GM23248 (cell line): ENCODE measurements around the gene TEX36. TPM values are rescaled to one million over a fixed set of nuclear protein-coding genes. Genes with fewer than 3 reads are reported as not detected.

ENCODE experiments used
- DNase-seq: peaks from one replicate; pipeline ENCODE4 v3.0.0-alpha.2; 2015
- H2AFZ ChIP-seq: fragments of 200-600 bp; sonication (generic); 2 replicates; pipeline ENCODE4 v1.6.1; 2016; ENCODE audit warnings: antibody characterized with exemption
- H3F3A ChIP-seq: fragments of 200-600 bp; sonication (generic); 2 replicates; pipeline ENCODE4 v1.6.1; 2016; ENCODE audit warnings: mild to moderate bottlenecking, antibody characterized with exemption, mixed run types; ENCODE audit not compliant: insufficient read depth
- H3K27ac ChIP-seq: fragments of 200-600 bp; sonication (generic); 2 replicates; pipeline ENCODE4 v1.5.1; 2016; ENCODE audit warnings: mild to moderate bottlenecking
- H3K27me3 ChIP-seq: fragments of 200-600 bp; sonication (generic); replicated peaks from 2 replicates; pipeline ENCODE4 v1.6.1; 2016; ENCODE audit warnings: mild to moderate bottlenecking; ENCODE audit not compliant: insufficient read depth
- H3K36me3 ChIP-seq: fragments of 200-600 bp; sonication (generic); 2 replicates; pipeline ENCODE4 v1.6.1; 2016; ENCODE audit warnings: low read depth, mild to moderate bottlenecking
- H3K4me1 ChIP-seq: fragments of 200-600 bp; sonication (generic); 2 replicates; pipeline ENCODE4 v1.6.1; 2016; ENCODE audit warnings: mild to moderate bottlenecking; ENCODE audit not compliant: insufficient read depth
- H3K4me2 ChIP-seq: fragments of 200-600 bp; sonication (generic); one replicate; pipeline ENCODE4 v1.6.1; 2016; ENCODE audit warnings: mild to moderate bottlenecking; ENCODE audit not compliant: unreplicated experiment
- H3K4me3 ChIP-seq: fragments of 200-600 bp; sonication (generic); 2 replicates; pipeline ENCODE4 v1.5.1; 2016; ENCODE audit warnings: mild to moderate bottlenecking
- H3K79me2 ChIP-seq: fragments of 200-600 bp; sonication (generic); 2 replicates; pipeline ENCODE4 v1.6.1; 2016; ENCODE audit warnings: mild to moderate bottlenecking; ENCODE audit not compliant: insufficient read depth
- H3K9ac ChIP-seq: fragments of 200-600 bp; sonication (generic); 2 replicates; pipeline ENCODE4 v1.6.1; 2016; ENCODE audit warnings: mild to moderate bottlenecking
- H3K9me2 ChIP-seq: fragments of 200-600 bp; sonication (generic); 2 replicates; pipeline ENCODE4 v1.6.1; 2016; ENCODE audit warnings: mixed run types, mild to moderate bottlenecking, moderate library complexity; ENCODE audit not compliant: insufficient read depth
- H3K9me3 ChIP-seq: fragments of 200-600 bp; sonication (generic); one replicate; pipeline ENCODE4 v1.6.1; 2017; ENCODE audit warnings: low read depth
- H4K20me1 ChIP-seq: fragments of 200-600 bp; sonication (generic); 2 replicates; pipeline ENCODE4 v1.6.0; 2016; ENCODE audit not compliant: insufficient read depth
- EZH2 ChIP-seq: fragments of 200-600 bp; sonication (generic); IDR thresholded peaks from 2 replicates; pipeline ENCODE4 v1.6.1; 2018; ENCODE audit warnings: antibody characterized with exemption, mild to moderate bottlenecking; ENCODE audit not compliant: insufficient read depth, poor library complexity, severe bottlenecking
- EZH2phosphoT487 ChIP-seq: fragments of 200-600 bp; sonication (generic); IDR thresholded peaks from 2 replicates; pipeline ENCODE4 v1.6.1; 2018; ENCODE audit warnings: antibody characterized with exemption, moderate library complexity, mild to moderate bottlenecking, low read depth; ENCODE audit not compliant: insufficient read depth
- WGBS, 2 experiments: methylation state at CpG; one replicate each; pipeline ENCODE4 v1.1.6; 2015 to 2017; ENCODE audit warnings: low lambda C conversion rate in 2 of 2, low coverage in 1 of 2; ENCODE audit errors: missing lambda C conversion rate in 2 of 2; 5-methylcytosine and 5-hydroxymethylcytosine counted together
- in situ Hi-C: fragments of 300-500 bp; cut with MboI; formaldehyde crosslinking; loops from 2 replicates; pipeline ENCODE4 v1.15.0; 2020
- polyA plus RNA-seq: library from polyadenylated mRNA; unstranded; fragments of >200 nt; fragmentation: Nextera tagmentation; extraction: Ambion mirVana; gene quantifications from 2 replicates; pipeline ENCODE4 v1.2.1, GENCODE V29; 2016
- total RNA-seq: library from RNA; depleted of rRNA; stranded (reverse); fragments of >200 nt; shearing (Covaris generic); gene quantifications from 2 replicates; pipeline ENCODE4 v1.2.3, GENCODE V29; 2014

TEX36 gene
- total and polyA plus RNA-seq, 2 experiments from 2014 or later = 0.34 to 0.76 TPM

DNA sequence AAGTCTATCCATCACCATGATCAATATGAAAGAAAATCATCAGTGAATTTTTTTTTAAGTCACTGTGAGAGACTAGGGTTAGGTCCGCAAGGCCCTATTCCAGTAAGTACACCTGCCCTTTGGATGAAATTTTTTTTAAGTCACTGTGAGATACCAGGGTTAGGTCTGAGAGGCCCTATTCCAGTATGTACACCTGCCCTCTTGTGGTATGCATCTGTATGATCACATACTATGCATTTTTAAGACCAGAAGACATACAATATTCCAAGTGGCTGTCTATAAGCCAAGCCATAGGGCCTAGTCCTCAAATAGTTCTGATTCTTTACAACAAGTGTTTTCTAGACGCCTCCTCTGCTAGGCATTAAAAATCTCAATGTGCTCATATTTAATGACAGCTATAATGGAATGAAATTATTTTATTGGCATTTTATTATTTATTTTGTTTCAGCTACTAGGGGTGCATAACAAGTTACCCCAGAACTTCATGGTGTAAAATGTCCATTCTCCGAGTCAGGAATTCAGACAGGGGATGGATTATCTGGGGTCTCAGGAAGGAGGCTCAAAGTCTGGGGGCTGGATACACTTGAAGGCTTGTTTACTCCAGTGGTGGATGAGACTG, 53.1 kb downstream of the TEX36 start:
- WGBS, 2 experiments = 43 to 47% methylated on average over 3 of the region's 3 CpGs
- H3K4me1 ChIP-seq = no peaks in the 10 kb centered on the region
- in situ Hi-C loops = no loop called here

GRCh38 chr10:125628104-125629049, 54.6 kb downstream of the TEX36 start:
- Histone ChIP-seq H2AFZ (no peak overlapping the region), H3K9ac (no peak overlapping the region), H3K4me3 (no peak overlapping the region), H3K9me3 (no peaks in the 10 kb centered on the region), H3K27me3 (peaks cover 8% of the 10 kb centered on the region), H3K4me2 (no peak overlapping the region), H3F3A (no peaks in the 10 kb centered on the region), H3K36me3 (no peaks in the 10 kb centered on the region), H3K27ac (no peak overlapping the region), H3K9me2 (no peaks in the 10 kb centered on the region), H3K4me1 (no peaks in the 10 kb centered on the region), H3K79me2 (no peaks in the 10 kb centered on the region), H4K20me1 (no peaks in the 10 kb centered on the region)
- whole genome bisulfite sequencing, 2 experiments = 47 to 53% methylated on average over 11 of the region's 11 CpGs
- TF ChIP-seq EZH2phosphoT487 (no peak), EZH2 (no peak)
- DNase-seq = no peak
- in situ Hi-C loops = no loop called here

More for the DNA sequence above, 53.1 kb downstream of the TEX36 start:
- Histone ChIP-seq H3K9me3 (no peaks in the 10 kb centered on the region), H3K36me3 (no peaks in the 10 kb centered on the region), H3K9me2 (no peaks in the 10 kb centered on the region), H2AFZ (no peak overlapping the region), H3K4me3 (no peak overlapping the region), H3K4me2 (no peak overlapping the region), H3K79me2 (no peaks in the 10 kb centered on the region), H3F3A (no peaks in the 10 kb centered on the region), H4K20me1 (no peaks in the 10 kb centered on the region), H3K27me3 (peaks cover 23% of the 10 kb centered on the region), H3K27ac (no peak overlapping the region), H3K9ac (no peak overlapping the region)
- TF ChIP-seq EZH2 (no peak), EZH2phosphoT487 (no peak)
- peak; percentile 46 for DNase-seq

DNA sequence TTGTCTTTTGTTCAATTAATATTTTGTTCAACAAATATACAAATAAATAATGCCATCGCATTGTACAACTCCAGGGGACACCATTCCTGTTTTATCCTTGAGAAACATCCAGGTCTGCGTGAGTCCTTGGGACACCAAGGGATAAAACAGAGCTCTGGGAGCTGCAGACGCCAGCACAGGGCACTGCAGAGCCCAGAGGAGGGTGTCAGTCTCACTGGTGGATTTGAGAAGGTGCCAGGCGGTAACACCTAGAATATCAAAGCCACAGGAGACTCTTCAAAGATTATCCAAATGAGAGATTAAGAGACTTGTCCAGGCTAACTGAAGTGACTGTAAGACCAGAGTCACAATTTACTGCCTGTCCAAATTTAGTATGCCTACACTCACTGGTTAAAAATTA, 55.3 kb downstream of the TEX36 start:
- TF ChIP-seq EZH2phosphoT487 = no peak
- no peak for TF ChIP-seq EZH2

DNA sequence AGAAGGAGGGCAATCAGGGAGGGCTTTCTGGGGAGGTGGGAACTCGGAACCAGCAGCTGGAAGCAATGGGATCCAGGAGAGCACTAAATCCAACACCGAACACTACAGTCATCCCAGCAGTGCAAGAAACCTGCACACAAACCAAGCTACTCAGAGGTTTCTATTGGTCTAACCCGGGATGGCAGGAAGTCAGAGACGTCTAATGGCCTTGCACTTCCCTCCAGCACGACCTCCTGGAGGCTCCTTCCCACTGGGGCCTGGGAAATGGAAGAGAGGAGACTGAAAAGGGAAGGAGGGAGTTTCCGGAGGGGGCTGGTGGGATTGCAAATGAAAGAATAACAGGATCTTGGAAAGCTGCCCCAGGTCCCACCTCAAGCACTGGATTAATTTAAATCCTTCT, 56.3 kb downstream of the TEX36 start:
- H3K27ac ChIP-seq = no peak overlapping the region
- in situ Hi-C loops = no loop called here
- H3K36me3 ChIP-seq = no peaks in the 10 kb centered on the region
- H3K4me2 ChIP-seq = no peak overlapping the region
- 35 to 39% methylated on average over 6 of the region's 6 CpGs for whole genome bisulfite sequencing, 2 experiments
- no peak overlapping the region for H3K9ac ChIP-seq
- H4K20me1 ChIP-seq = no peaks in the 10 kb centered on the region
- no peaks in the 10 kb centered on the region for H3K9me3 ChIP-seq
- no peaks in the 10 kb centered on the region for H3K79me2 ChIP-seq
- peaks cover 7% of the 10 kb centered on the region for H3K27me3 ChIP-seq
- H3K9me2 ChIP-seq = no peaks in the 10 kb centered on the region
- H3F3A ChIP-seq = no peaks in the 10 kb centered on the region
- H3K4me1 ChIP-seq = no peaks in the 10 kb centered on the region
- no peak overlapping the region for H3K4me3 ChIP-seq
- no peak overlapping the region for H2AFZ ChIP-seq
- DNase-seq = no peak
- TF ChIP-seq EZH2phosphoT487 (no peak), EZH2 (no peak)

More for the DNA sequence above, 55.3 kb downstream of the TEX36 start:
- Histone ChIP-seq H4K20me1 (no peaks in the 10 kb centered on the region), H3K79me2 (no peaks in the 10 kb centered on the region), H3K9me2 (no peaks in the 10 kb centered on the region), H3K27ac (no peak overlapping the region), H3K27me3 (peaks cover 7% of the 10 kb centered on the region), H3K36me3 (no peaks in the 10 kb centered on the region), H3F3A (no peaks in the 10 kb centered on the region), H3K4me1 (no peaks in the 10 kb centered on the region), H3K4me2 (no peak overlapping the region), H3K9ac (no peak overlapping the region), H2AFZ (no peak overlapping the region), H3K4me3 (no peak overlapping the region), H3K9me3 (no peaks in the 10 kb centered on the region)
- 50 to 51% methylated on average over 4 of the region's 4 CpGs for whole genome bisulfite sequencing, 2 experiments
- in situ Hi-C loops = no loop called here
- no peak for DNase-seq
